Mesenchymal stem cell (in vitro differentiated cells and primary cell): ENCODE results near the gene SLC41A3.
A peak's percentile ranks its signal among the peaks of the same experiment; 100 is the strongest.

ENCODE experiments used
- DNase-seq: peaks from one replicate; pipeline ENCODE4 v3.0.0-alpha.2; 2013
- H2AFZ ChIP-seq: one replicate; pipeline ENCODE4 v1.6.1; 2013; ENCODE audit warnings: low read depth, mild to moderate bottlenecking, control low read depth, inconsistent platforms, low read length, moderate library complexity
- H2AK5ac ChIP-seq: 2 replicates; pipeline ENCODE4 v1.6.1; 2013; ENCODE audit warnings: low read length, moderate library complexity, mild to moderate bottlenecking, inconsistent platforms; ENCODE audit not compliant: severe bottlenecking
- H2BK120ac ChIP-seq: one replicate; pipeline ENCODE4 v1.6.1; 2013; ENCODE audit warnings: low read depth, mild to moderate bottlenecking, inconsistent platforms, low read length, moderate library complexity
- H2BK12ac ChIP-seq, 2 experiments: one replicate each; pipeline ENCODE4 v1.6.1; 2013; ENCODE audit warnings: inconsistent platforms in 2 of 2, low read length in 2 of 2, mild to moderate bottlenecking in 2 of 2, moderate library complexity in 2 of 2, control low read depth in 1 of 2
- H2BK15ac ChIP-seq: one replicate; pipeline ENCODE4 v1.6.1; 2013; ENCODE audit warnings: mild to moderate bottlenecking, low read depth, inconsistent platforms; ENCODE audit not compliant: poor library complexity, severe bottlenecking
- H2BK5ac ChIP-seq: 2 replicates; pipeline ENCODE4 v1.6.1; 2013; ENCODE audit warnings: low read depth, mild to moderate bottlenecking, low read length, control low read depth, inconsistent platforms; ENCODE audit not compliant: poor library complexity, severe bottlenecking
- H3K14ac ChIP-seq, 2 experiments: one replicate each; pipeline ENCODE4 v1.6.1; 2013; ENCODE audit warnings: inconsistent platforms in 2 of 2, low read length in 2 of 2, control low read depth in 1 of 2, mild to moderate bottlenecking in 1 of 2, moderate library complexity in 1 of 2
- H3K18ac ChIP-seq, 2 experiments: one replicate each; pipeline ENCODE4 v1.6.1; 2013; ENCODE audit warnings: inconsistent platforms in 2 of 2, low read length in 2 of 2, control low read depth in 1 of 2, low read depth in 1 of 2, mild to moderate bottlenecking in 1 of 2
- H3K23ac ChIP-seq, 2 experiments: one replicate each; pipeline ENCODE4 v1.6.1; 2013; ENCODE audit warnings: inconsistent platforms in 2 of 2, low read length in 2 of 2, mild to moderate bottlenecking in 2 of 2, moderate library complexity in 2 of 2, control low read depth in 1 of 2
- H3K27ac ChIP-seq: 2 replicates; pipeline ENCODE4 v1.5.1; 2013; ENCODE audit warnings: mild to moderate bottlenecking, moderate library complexity, low read length, control low read depth, inconsistent platforms; ENCODE audit not compliant: poor library complexity, severe bottlenecking
- H3K27me3 ChIP-seq, 2 experiments: 2 replicates each; pipeline versions ENCODE4 v1.6.1 to v1.7.0; 2013; ENCODE audit warnings: low read length in 2 of 2, mild to moderate bottlenecking in 2 of 2, moderate library complexity in 2 of 2, control low read depth in 1 of 2, inconsistent platforms in 1 of 2; ENCODE audit not compliant: control insufficient read depth in 1 of 2, insufficient read depth in 1 of 2
- H3K36me3 ChIP-seq, 2 experiments: 2 replicates each; pipeline versions ENCODE4 v1.6.1 to v1.7.0; 2013; ENCODE audit warnings: low read length in 2 of 2, control low read depth in 1 of 2, inconsistent platforms in 1 of 2, low read depth in 1 of 2, mild to moderate bottlenecking in 1 of 2; ENCODE audit not compliant: insufficient read depth in 2 of 2, control insufficient read depth in 1 of 2
- H3K4ac ChIP-seq, 2 experiments: one replicate each; pipeline ENCODE4 v1.6.1; 2013; ENCODE audit warnings: inconsistent platforms in 2 of 2, low read length in 2 of 2, mild to moderate bottlenecking in 2 of 2, moderate library complexity in 2 of 2, control low read depth in 1 of 2, low read depth in 1 of 2
- H3K4me1 ChIP-seq: 2 replicates; pipeline ENCODE4 v1.6.1; 2013; ENCODE audit warnings: low read depth, low read length, control low read depth; ENCODE audit not compliant: control insufficient read depth, insufficient read depth
- H3K4me2 ChIP-seq: 2 replicates; pipeline ENCODE4 v1.6.1; 2013; ENCODE audit warnings: low read length, mild to moderate bottlenecking, inconsistent platforms; ENCODE audit not compliant: poor library complexity, severe bottlenecking
- H3K4me3 ChIP-seq, 2 experiments: 2 replicates each; pipeline versions ENCODE4 v1.5.1 to v1.7.0; 2013; ENCODE audit warnings: low read length in 2 of 2, mild to moderate bottlenecking in 2 of 2, control low read depth in 1 of 2, low read depth in 1 of 2; ENCODE audit not compliant: insufficient read depth in 1 of 2
- H3K79me1 ChIP-seq: replicated peaks from 2 replicates; pipeline ENCODE4 v1.6.1; 2013; ENCODE audit warnings: mild to moderate bottlenecking, control low read depth, low read length, inconsistent platforms; ENCODE audit not compliant: poor library complexity, severe bottlenecking
- H3K9ac ChIP-seq: 2 replicates; pipeline ENCODE4 v1.7.0; 2013; ENCODE audit warnings: mild to moderate bottlenecking, low read length, moderate library complexity
- H3K9me3 ChIP-seq: 2 replicates; pipeline ENCODE4 v1.7.0; 2013; ENCODE audit warnings: mild to moderate bottlenecking, low read length; ENCODE audit not compliant: control insufficient read depth
- H4K8ac ChIP-seq: one replicate; pipeline ENCODE4 v1.6.1; 2013; ENCODE audit warnings: inconsistent platforms, mild to moderate bottlenecking, low read length, moderate library complexity
- H4K91ac ChIP-seq: one replicate; pipeline ENCODE4 v1.6.1; 2013; ENCODE audit warnings: mild to moderate bottlenecking, low read length, inconsistent platforms
- WGBS: methylation state at CpG from one replicate; pipeline ENCODE4 v1.1.7; 2013; ENCODE audit warnings: mixed read lengths; 5-methylcytosine and 5-hydroxymethylcytosine counted together

Gene SLC41A3

GRCh38 chr3:126077754-126078153 is 6.2 kb downstream of the SLC41A3 start:
- Histone ChIP-seq H2BK120ac (no peak overlapping the region), H2BK5ac (no peak overlapping the region), H3K4ac (no peak overlapping the region), H3K4me2 (no peak overlapping the region), H2BK15ac (no peak overlapping the region), H3K9me3 (peaks cover 3% of the 10 kb centered on the region), H2BK12ac (no peak overlapping the region), H2AK5ac (no peak overlapping the region), H3K18ac (no peak overlapping the region), H3K27me3 (no peaks in the 10 kb centered on the region), H3K23ac (no peak overlapping the region), H4K91ac (peak overlapping the region; percentile 53), H3K4me1 (peaks cover 5% of the 10 kb centered on the region), H3K14ac (peak overlapping the region in 1 of 2 experiments; percentile 12), H3K4me3 (no peak overlapping the region), H4K8ac (no peak overlapping the region), H3K27ac (no peak overlapping the region), H3K36me3 (no peaks in the 10 kb centered on the region), H3K79me1 (peaks cover 10% of the 10 kb centered on the region), H3K9ac (no peak overlapping the region), H2AFZ (no peak overlapping the region)
- WGBS = 100% methylated on average over 8 of the region's 11 CpGs
- no peak for DNase-seq

- Histone ChIP-seq H2BK5ac (no peak overlapping the region), H3K79me1 (peaks cover 11% of the 10 kb centered on the region), H3K9ac (no peak overlapping the region), H2BK15ac (no peak overlapping the region), H3K14ac (no peak overlapping the region), H3K4me2 (no peak overlapping the region), H3K36me3 (no peaks in the 10 kb centered on the region), H3K18ac (no peak overlapping the region), H3K4ac (no peak overlapping the region), H2BK12ac (no peak overlapping the region), H2AFZ (no peak overlapping the region), H3K27ac (no peak overlapping the region), H4K8ac (no peak overlapping the region), H3K4me1 (no peaks in the 10 kb centered on the region), H2AK5ac (no peak overlapping the region), H3K4me3 (no peak overlapping the region), H2BK120ac (no peak overlapping the region), H3K23ac (no peak overlapping the region), H3K9me3 (peaks cover 3% of the 10 kb centered on the region), H3K27me3 (no peaks in the 10 kb centered on the region), H4K91ac (no peak overlapping the region)
- no peak for DNase-seq
These were observed 7.8 kb downstream of the SLC41A3 start for GRCh38 chr3:126076140-126076539.

GRCh38 chr3:126070146-126070545 is 13.8 kb downstream of the SLC41A3 start:
- Histone ChIP-seq H2BK120ac (no peak overlapping the region), H3K9ac (no peak overlapping the region), H2BK15ac (no peak overlapping the region), H3K4me2 (no peak overlapping the region), H3K18ac (no peak overlapping the region), H3K4me1 (no peaks in the 10 kb centered on the region), H3K4ac (no peak overlapping the region), H4K8ac (no peak overlapping the region), H2AFZ (no peak overlapping the region), H2BK5ac (no peak overlapping the region), H4K91ac (no peak overlapping the region), H2BK12ac (no peak overlapping the region), H3K36me3 (peaks cover 0 to 5% of the 10 kb centered on the region in 2 experiments), H3K27me3 (no peaks in the 10 kb centered on the region), H3K23ac (no peak overlapping the region), H2AK5ac (no peak overlapping the region), H3K9me3 (peaks cover 3% of the 10 kb centered on the region), H3K79me1 (peaks cover 16% of the 10 kb centered on the region), H3K4me3 (no peak overlapping the region), H3K14ac (no peak overlapping the region), H3K27ac (no peak overlapping the region)
- DNase-seq = no peak
- WGBS = 92% methylated on average over 10 of the region's 10 CpGs

GRCh38 chr3:126067959-126068358 is 16.0 kb downstream of the SLC41A3 start:
- WGBS = 98% methylated on average over 8 of the region's 8 CpGs
- Histone ChIP-seq H3K4ac (no peak overlapping the region), H3K4me2 (no peak overlapping the region), H2BK12ac (no peak overlapping the region), H4K91ac (no peak overlapping the region), H3K79me1 (peaks cover 16% of the 10 kb centered on the region), H3K4me1 (no peaks in the 10 kb centered on the region), H2BK15ac (no peak overlapping the region), H3K9me3 (no peaks in the 10 kb centered on the region), H3K36me3 (peaks cover 0 to 10% of the 10 kb centered on the region in 2 experiments), H2AK5ac (no peak overlapping the region), H3K14ac (no peak overlapping the region), H2BK120ac (no peak overlapping the region), H3K18ac (no peak overlapping the region), H3K27me3 (no peaks in the 10 kb centered on the region), H4K8ac (no peak overlapping the region), H3K9ac (no peak overlapping the region), H3K4me3 (no peak overlapping the region), H2BK5ac (no peak overlapping the region), H3K23ac (no peak overlapping the region), H2AFZ (no peak overlapping the region), H3K27ac (no peak overlapping the region)
- DNase-seq = no peak
